Measurements from ENCODE around the gene GATA2.

- TF ChIP-seq GATA2 (IDR thresholded peaks at IDR 0.05; ENCODE audit: low read depth, low read length) = no peak
- TF ChIP-seq GATA3 (IDR thresholded peaks at IDR 0.05; ENCODE audit: low read depth, low read length) = no peak
Observed at GRCh38 chr3:128481438-128481942, 11.5 kb downstream of the GATA2 start.
